ENCODE results near the gene ZNF680. TPM values are rescaled to one million over a fixed set of nuclear protein-coding genes. Genes with fewer than 3 reads are reported as not detected.
"Not testable (repeated sequence)": the region's sequence is repeated elsewhere in the genome, so short reads cannot be mapped to it uniquely, and the experiment has no call there.

ZNF680 gene
- total RNA-seq, 1 experiment from 2014 or later, result 9.4 TPM

DNA sequence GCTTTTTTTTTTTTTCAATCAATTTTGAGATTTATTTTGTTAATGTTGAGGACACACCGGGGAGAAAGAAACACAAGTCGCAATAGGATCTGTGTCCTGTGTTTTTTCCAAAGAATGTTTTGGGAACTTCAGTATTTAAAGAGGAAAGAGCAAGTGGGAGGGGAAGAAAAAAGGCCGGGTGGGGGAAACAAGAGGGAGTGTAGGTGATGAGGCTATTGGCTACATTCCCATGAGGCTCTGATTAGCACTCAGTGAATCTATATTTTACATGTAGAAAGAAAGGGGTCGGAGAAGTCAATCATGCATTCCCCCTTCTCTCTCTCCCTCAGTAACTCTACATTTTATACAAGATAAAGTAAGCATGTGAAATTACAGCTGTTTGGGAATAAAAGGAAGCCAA, 4.1 kb downstream of the ZNF680 start:
- no peak for DNase-seq (ENCODE audit: low spot score)

DNA sequence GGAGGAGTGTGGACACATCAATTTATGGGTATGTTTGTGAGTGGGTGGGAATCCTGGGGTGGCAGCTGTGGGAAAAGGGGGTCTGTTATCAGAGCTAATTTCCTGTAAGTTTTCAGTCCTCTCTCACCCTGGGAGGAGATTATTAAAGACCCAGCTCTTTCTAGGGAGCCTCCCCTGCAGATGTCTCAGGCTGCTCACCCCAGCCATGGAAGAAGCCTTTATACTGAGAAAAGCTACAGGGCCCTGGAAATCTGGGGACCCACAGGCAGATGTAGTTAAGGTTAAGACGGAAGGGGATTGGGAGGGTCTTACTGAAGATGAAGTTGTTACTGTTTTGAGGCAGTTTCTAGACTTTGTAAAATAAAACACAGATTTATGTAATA, 4.6 kb downstream of the ZNF680 start:
- in situ Hi-C loops (cut with HindIII; ENCODE audit: low sequenced_read_pairs), result no loop called here
- no peak for DNase-seq (ENCODE audit: low spot score)

More for the DNA sequence above, 4.1 kb downstream of the ZNF680 start:
- in situ Hi-C loops (cut with HindIII; ENCODE audit: low sequenced_read_pairs), result no loop called here

DNA sequence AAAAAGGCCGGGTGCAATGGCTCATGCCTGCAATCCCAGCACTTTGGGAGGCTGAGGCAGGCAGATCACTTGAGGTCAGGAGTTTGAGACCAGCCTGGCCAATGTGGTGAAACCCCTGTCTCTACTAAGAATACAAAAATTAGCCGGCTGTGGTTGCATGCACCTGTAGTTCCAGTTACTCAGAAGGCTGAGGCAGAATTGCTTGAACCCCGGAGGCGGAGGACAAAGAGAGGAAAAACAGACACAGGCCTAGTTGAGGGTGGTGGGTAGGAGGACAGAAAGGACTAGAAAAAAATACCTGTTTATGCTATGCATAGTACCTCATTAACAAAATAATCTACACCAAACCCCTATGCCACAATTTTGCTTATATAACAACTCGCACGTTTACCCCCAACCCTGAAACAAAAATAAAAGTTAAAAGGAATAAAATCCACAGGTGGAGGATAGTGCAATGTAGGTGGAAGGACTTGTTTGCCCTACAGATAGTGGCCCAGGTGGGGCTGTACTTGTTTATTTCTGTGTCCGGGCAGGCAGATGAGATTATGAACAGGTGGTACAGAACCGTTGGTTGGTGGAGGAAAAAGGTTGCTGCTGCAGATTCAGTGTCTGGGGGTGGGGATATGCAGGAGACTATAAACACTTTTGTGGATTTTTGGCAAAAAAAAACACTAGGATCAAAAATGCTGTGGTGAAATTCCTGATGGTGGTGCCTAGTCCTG, 5.1 kb downstream of the ZNF680 start:
- DNase-seq (ENCODE audit: low spot score), result no peak
- in situ Hi-C loops (cut with HindIII; ENCODE audit: low sequenced_read_pairs), result no loop called here

DNA sequence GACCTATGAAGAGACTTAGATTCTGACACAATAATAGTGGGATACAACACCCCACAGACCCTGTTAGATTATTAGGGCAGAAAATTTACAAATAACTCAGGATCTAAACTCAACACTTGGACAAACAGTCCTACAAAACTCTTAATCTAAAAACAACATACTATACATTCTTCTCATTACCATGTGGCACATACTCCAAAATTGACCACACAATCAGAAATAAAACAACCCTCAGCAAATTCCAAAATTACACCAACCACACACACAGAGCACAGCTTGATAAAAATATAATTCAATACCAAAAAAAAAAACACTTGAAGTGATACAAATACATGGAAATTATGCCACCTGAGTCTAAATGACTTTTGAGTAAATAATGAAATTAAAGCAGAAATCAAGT, 7.8 kb downstream of the ZNF680 start:
- in situ Hi-C loops (cut with HindIII; ENCODE audit: low sequenced_read_pairs), result no loop called here
- no peak for DNase-seq (ENCODE audit: low spot score)

DNA sequence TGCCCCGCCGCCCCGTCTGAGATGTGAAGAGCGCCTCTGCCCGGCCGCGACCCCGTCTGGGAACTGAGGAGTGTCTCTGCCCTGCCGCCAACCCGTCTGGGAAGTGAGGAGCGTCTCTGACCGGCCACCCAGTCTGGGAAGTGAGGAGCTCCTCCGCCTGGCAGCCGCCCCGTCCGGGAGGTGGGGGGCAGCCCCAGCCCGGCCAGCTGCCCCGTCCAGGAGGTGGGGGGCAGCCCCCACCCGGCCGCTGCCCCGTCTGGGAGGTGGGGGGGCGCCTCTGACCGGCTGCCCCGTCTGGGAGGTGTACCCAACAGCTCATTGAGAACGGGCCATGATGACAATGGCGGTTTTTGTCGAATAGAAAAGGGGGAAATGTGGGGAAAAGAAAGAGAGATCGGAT, 8.7 kb downstream of the ZNF680 start:
- in situ Hi-C loops (cut with HindIII; ENCODE audit: low sequenced_read_pairs); DNase-seq (ENCODE audit: low spot score): not testable (repeated sequence)

DNA sequence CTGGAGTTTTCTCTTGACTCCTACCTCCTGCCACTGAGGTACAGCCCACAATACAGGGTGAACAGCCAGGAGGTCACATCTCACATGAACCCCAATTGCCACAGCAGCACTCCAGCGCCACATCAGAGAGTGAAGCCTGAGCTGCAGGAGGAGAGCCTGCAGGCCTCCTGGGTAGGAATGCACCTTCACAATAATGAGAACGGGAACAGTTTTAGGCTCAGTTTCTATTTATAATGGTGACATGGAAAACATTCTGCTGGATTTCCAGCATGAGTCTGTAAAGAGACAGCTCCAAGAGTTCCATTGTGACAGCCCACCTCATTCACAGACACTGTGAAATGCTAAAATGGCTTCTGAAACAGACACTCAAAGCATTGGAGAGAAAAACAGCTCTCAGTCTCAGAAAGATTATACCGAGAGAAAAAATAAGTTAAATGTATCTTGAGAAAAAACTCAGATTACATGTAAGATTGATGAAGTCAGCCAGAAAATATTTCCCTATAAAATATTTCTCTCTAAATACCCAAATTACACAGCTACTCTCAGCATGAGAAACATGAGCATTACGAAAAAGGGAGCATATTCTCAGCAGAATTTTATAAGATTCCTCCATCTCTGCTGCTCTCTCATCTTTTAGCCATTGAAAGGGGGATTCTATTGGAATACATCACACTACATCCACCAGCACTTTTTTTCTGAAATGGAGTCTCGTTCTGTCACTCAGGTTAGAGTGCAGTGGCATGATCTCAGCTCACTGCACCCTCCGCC, 11.3 kb downstream of the ZNF680 start:
- DNase-seq (ENCODE audit: low spot score), result no peak
- in situ Hi-C loops (cut with HindIII; ENCODE audit: low sequenced_read_pairs), result no loop called here

DNA sequence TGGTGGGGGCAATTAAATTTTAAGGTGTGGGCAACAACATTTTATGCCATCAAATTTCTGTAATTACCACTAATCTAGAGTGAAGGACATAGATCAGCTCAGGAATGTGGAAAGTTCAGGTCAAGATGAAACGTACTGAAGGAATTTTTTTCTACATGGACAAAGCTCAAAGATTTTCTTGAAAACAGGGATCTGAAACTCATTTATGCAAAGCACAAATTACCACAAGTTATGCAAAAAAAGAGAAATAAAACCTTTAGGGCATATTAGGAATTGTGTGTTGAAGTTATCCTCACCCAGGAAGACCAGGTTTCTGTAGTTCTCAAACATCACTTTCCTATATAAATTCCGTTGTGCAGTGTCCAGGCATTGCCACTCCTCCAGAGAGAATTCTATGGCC, 18.9 kb downstream of the ZNF680 start:
- in situ Hi-C loops (cut with HindIII; ENCODE audit: low sequenced_read_pairs), result no loop called here
- DNase-seq (ENCODE audit: low spot score), result no peak

DNA sequence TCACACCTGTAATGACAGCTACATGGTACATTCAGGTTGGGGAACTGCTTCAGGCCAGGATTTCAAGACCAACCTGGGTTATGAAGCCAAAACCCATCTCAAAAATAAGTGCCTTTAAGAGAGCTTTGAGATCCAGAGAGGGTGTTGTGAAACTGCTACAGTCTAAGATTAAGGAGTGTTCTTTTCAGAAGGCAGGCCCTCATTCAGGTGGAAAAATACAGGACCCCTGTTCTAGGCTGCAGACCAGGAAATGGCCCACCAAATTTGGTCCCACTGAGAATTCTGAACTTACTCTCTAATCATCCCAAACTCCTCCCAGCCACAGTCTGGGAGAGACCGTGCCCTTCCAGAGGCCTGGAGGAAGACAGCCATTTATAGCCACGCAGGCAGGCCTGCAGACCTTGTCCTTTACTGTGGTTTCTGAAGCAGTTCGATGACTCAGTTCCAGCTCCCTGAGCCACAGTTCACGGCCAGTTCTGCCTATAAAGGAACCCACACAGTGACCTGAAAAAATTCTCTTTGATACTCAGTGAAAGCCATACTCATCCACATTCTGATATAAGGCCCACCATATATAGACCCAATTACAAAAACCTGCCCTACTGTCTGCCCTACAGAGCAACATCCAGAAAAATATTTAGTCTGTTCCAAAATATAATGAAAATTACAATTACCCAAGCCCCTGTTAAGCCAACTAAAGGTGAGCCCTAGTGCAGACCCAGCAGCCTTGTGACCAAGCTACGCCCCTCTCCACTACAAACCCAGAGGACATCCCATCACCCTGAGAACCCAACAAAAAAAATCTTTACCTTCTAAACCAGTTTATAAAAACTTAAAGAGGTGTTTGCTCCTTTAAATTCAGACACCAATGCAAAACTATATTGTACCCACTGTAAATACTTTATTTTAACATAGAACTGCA, 21.2 kb downstream of the ZNF680 start:
- in situ Hi-C loops (cut with HindIII; ENCODE audit: low sequenced_read_pairs), result no loop called here
- no peak for DNase-seq (ENCODE audit: low spot score)

DNA sequence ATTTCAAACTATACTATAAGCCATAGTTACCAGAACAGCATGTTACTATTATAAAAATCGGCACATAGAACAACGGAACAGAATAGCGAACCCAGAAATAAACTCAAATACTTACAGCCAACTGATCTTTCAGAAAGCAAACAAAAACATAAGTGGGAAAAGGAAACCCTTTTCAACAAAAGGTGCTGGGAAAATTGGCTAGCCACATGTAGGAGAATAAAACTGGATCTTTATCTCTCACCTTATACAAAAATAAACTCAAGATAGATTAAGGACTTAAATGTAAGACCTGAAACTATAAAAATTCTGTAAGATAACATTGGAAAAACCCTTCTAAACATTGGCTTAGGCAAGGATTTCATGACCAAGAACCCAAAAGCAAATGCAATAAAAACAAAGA, 29.1 kb downstream of the ZNF680 start:
- no peak for DNase-seq (ENCODE audit: low spot score)
- in situ Hi-C loops (cut with HindIII; ENCODE audit: low sequenced_read_pairs), result no loop called here

DNA sequence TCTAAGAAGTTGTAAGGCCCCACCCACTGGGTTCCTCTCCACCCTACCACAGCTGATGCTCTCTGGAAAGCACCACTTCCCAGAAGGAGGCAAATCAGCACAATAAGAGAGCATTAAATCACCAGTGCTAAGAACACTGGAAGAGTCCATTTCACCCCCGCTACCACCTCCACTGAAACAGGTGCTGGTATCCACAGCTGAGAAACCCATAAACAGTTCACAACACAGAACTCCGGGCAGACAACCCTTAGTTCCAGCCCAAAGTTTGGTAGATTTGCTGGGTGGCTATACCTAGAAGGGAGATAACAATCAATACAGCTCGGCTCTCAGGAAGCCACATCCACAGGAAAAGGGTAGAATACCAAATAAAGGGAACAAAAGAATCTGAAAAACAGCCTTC, 34.1 kb downstream of the ZNF680 start:
- no peak for DNase-seq (ENCODE audit: low spot score)
- in situ Hi-C loops (cut with HindIII; ENCODE audit: low sequenced_read_pairs), result no loop called here

DNA sequence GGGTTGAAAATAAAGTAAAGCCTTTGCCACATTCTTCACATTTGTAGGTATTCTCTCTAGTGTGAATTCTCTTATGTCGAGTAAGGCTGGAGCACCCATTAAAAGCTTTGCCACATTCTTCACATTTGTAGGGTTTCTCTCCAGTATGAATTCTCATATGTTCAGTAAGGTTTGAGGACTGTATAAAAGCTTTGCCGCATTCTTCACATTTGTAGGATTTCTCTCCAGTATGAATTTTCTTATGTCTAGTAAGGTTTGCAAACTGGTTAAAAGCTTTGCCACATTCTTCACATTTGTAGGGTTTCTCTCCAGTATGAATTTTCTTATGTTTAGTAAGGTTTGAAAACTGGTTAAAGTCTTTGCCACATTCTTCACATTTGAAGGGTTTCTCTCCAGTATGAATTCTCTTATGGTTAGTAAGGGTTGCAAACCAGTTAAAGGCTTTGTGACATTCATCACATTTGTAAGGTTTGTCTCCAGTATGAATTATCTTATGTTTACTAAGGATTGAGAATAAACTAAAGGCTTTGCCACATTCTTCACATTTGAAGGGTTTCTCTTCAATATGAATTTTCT, 41.4 kb downstream of the ZNF680 start:
- in situ Hi-C loops (cut with HindIII; ENCODE audit: low sequenced_read_pairs), result no loop called here
- no peak for DNase-seq (ENCODE audit: low spot score)

DNA sequence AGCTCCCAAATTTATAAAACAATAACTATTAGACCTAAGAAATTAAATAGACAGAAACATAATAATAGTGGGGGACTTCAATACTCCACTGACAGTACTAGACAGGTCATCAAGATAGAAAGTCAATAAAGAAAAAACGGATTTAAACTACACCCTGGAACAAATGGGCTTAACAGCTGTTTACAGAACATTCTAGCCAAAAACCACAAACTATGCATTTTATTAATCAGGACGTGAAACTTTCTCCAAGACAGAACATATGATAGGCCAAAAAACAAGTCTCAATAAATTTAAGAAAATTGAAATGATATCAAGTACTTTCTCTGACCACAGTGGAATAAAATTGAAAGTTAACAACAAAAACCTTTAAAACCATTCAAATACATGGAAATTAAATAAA, 46.4 kb downstream of the ZNF680 start:
- DNase-seq (ENCODE audit: low spot score), result no peak
- in situ Hi-C loops (cut with HindIII; ENCODE audit: low sequenced_read_pairs), result no loop called here

DNA sequence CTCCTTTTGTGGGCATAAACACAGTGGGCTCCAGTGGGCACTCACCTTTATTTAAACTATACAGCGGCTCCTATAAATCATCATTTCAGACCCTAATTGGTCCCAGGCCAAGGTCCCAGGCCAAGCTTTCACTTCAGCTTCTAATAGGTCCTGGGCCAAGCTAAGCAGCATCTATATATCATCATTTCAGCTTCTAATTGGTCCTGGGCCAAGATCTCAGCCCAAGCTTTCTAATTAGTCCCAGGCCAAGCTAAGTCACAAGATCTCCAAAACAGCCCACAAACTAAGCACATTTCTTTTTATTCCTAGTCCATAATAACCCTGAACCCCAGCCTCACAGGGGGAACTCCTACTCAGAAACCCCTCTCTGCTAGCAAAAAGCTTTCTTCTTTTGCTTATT, 47.1 kb downstream of the ZNF680 start:
- in situ Hi-C loops (cut with HindIII; ENCODE audit: low sequenced_read_pairs), result no loop called here
- no peak for DNase-seq (ENCODE audit: low spot score)

DNA sequence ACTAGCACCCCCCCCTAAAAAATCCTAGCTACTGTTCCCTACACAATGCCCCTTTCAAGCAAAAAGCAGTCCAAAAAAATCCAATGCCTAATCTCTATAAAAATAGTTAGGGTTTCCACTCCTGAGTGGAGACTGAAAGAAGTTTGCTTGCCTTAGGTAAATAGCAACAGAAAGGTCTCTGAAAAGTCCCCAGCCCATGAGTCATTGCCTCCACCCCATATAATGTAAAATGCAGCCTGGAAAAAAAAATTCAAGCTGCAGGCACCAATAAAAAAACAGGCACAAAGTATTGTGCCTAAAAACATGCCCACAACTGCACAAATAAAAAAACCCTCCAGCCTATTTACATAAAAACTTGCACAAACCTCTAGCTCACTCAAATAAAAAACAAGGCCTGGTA, 47.5 kb downstream of the ZNF680 start:
- DNase-seq (ENCODE audit: low spot score), result no peak
- in situ Hi-C loops (cut with HindIII; ENCODE audit: low sequenced_read_pairs), result no loop called here

DNA sequence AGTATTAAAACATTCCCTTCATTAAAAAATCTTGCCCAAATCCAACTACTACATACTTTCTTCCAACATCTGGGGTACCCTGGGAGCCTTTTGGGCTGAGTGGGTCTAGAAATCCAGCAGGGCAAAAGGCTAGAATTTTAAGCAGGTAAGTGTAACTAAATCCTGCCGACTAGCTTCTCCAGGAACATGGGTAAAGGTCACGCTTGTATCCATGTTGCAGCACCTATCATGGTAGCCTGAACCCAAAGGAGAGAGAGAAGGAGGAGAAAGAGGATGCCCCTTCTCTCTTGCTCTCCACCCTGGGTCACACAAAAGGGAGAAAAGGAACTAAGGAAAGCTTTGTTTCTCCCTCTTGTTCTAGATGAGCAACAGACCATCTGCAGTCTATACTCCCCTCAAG, 53.3 kb downstream of the ZNF680 start:
- no peak for DNase-seq (ENCODE audit: low spot score)
- in situ Hi-C loops (cut with HindIII; ENCODE audit: low sequenced_read_pairs), result no loop called here

DNA sequence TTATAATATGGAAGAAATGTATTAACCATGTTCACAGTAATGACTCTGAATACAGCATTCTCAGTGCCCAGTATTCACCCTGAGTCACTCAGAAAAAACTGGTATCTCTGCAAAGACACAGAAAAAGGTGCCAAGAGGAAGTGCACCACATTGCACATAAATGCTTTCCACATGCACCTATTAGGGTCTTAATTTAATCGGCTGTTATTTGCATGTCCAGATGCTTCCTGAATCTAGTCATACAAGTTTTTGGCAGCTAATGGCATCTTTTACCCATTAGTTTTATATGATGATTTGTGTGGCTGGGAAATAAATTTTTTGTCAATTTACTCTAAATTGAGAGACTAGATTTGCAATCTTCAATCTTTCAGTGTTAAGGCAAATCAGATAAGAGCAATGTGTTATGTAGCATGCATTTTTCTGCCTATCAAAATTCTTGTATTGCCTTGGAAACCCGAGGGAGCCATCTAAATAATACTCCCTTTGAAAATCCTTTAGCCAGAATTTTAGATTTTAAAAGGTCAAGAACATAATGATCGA, 58.2 kb downstream of the ZNF680 start:
- no peak for DNase-seq (ENCODE audit: low spot score)
- in situ Hi-C loops (cut with HindIII; ENCODE audit: low sequenced_read_pairs), result no loop called here

DNA sequence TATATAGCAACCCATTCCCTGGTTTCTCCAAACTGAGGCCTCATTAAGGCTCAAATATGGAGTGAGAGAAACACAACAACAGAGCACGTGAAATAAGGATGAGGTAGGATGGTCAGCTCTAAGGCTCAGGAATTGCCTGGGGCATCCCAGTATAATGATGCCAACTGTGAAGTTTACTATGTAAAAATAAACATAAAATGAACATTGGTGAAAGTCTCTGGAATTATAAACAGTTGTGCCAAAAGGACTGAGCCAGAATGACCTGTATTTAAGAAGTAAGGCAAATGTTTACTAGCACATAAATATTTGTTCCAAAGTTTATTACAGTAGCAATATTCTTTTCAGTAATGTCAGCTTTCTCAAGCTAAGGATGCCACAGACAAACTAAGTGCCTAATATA, 64.6 kb downstream of the ZNF680 start:
- in situ Hi-C loops (cut with HindIII; ENCODE audit: low sequenced_read_pairs), result no loop called here
- no peak for DNase-seq (ENCODE audit: low spot score)

DNA sequence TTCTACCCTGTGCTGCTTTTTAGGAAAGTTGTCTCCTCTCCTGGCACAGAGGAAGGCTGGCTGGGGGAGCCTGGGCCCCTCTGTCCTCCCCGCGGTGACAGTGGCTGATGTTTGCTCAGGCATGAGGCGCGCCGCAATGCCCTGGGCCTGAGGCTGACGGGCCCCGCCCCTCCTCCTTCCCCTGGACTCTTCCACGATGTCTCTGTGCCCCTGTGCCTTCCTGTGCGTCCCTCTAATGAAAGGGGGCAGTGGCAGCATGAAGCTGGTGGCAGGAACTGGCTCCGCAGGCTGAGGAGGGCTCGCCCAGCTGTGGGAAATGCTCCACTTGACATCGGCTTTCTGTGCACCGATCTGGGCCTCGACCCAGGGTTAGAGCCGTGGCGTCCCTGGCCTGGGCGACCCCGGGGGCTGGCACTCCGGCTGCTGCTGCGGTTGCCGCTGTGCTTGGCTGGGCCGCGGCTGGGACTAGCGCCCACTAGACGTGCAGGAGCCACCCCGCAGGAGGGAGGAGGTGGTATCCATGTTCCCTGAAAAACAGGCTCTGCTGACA, 67.9 kb downstream of the ZNF680 start:
- in situ Hi-C loops (cut with HindIII; ENCODE audit: low sequenced_read_pairs), result no loop called here

DNA sequence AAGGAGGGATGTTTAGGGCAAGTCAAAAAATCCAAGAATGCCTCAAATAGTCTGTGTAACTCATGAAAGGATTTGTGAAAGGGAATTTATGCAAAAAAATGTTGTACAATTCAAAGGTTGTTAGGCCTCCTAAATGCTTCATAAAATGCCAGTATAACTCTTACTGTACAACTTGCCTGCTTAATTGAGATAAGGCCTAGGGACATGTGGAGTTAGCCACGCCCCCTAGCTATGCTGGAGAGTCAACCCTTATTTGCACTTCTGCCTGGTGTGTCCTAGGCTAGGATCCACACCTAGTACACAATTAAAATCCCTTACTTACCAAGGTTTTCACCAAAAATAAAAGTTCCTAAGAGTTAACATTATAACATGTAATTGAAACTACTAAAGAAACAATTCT, 77.2 kb downstream of the ZNF680 start:
- DNase-seq (ENCODE audit: low spot score), result no peak
- in situ Hi-C loops (cut with HindIII; ENCODE audit: low sequenced_read_pairs), result no loop called here

More for the DNA sequence above, 67.9 kb downstream of the ZNF680 start:
- DNase-seq (ENCODE audit: low spot score), result no peak

All from G401 (cell line).